Caco-2 (cell line): Measurements from ENCODE around the gene RHOH. TPM values are rescaled to one million over a fixed set of nuclear protein-coding genes. Genes with fewer than 3 reads are reported as not detected.
"Not testable (repeated sequence)": the region's sequence is repeated elsewhere in the genome, so short reads cannot be mapped to it uniquely, and the experiment has no call there.

Experiments used
- BruUV-seq: library from RNA; stranded (reverse); fragments of 400-500 nt; replicated peaks from 2 replicates; lab custom pipeline; 2021; lab: Mats Ljungman, UMichigan
- CTCF ChIA-PET: fragments of 300-600 bp; sonication (Branson Sonifier 250); formaldehyde crosslinking; loops from one replicate; lab custom pipeline; 2022; ENCODE audit warnings: antibody characterized with exemption; lab: Charles Lee
- POLR2A ChIA-PET: fragments of 300-600 bp; sonication (Branson Sonifier 250); formaldehyde crosslinking; loops from one replicate; lab custom pipeline; 2022; ENCODE audit warnings: antibody characterized with exemption; lab: Charles Lee
- DNase-seq, 2 experiments: peaks; one replicate each; pipeline versions ENCODE4 v3.0.0 to v3.0.0-alpha.2; 2020 to 2022
- H3K27me3 ChIP-seq: replicated peaks from 2 replicates; pipeline ENCODE4 v1.6.0; 2011; ENCODE audit warnings: low read length; ENCODE audit not compliant: control insufficient read depth, insufficient read depth
- H3K36me3 ChIP-seq: 2 replicates; pipeline ENCODE4 v1.5.1; 2011; ENCODE audit warnings: low read length; ENCODE audit not compliant: control insufficient read depth, insufficient read depth
- H3K4me1 ChIP-seq: fragments of 250-450 bp; sonication (Bioruptor Pico); 2 replicates; pipeline ENCODE4 v1.5.1; 2020; ENCODE audit warnings: mild to moderate bottlenecking
- H3K4me3 ChIP-seq: 2 replicates; pipeline ENCODE4 v1.5.1; 2011; ENCODE audit warnings: low read depth, mild to moderate bottlenecking, control low read depth, low read length
- H3K9me3 ChIP-seq: fragments of 250-450 bp; sonication (Bioruptor Pico); 2 replicates; pipeline ENCODE4 v1.5.1; 2020; ENCODE audit warnings: mild to moderate bottlenecking, moderate library complexity
- H3K27ac Mint-ChIP-seq: one replicate; pipeline ENCODE4 v1.8.0; 2022; ENCODE audit warnings: mixed read lengths; ENCODE audit not compliant: unreplicated experiment
- H3K27me3 Mint-ChIP-seq: one replicate; pipeline ENCODE4 v1.8.0; 2022; ENCODE audit warnings: mixed read lengths; ENCODE audit not compliant: insufficient read depth, unreplicated experiment
- H3K36me3 Mint-ChIP-seq: one replicate; pipeline ENCODE4 v1.8.0; 2022; ENCODE audit warnings: mild to moderate bottlenecking, mixed read lengths; ENCODE audit not compliant: insufficient read depth, unreplicated experiment
- H3K4me1 Mint-ChIP-seq: one replicate; pipeline ENCODE4 v1.8.0; 2022; ENCODE audit warnings: low read depth, mixed read lengths; ENCODE audit not compliant: unreplicated experiment
- H3K4me3 Mint-ChIP-seq: one replicate; pipeline ENCODE4 v1.8.0; 2022; ENCODE audit warnings: mild to moderate bottlenecking, moderate library complexity, mixed read lengths; ENCODE audit not compliant: unreplicated experiment
- H3K9me3 Mint-ChIP-seq: one replicate; pipeline ENCODE4 v1.8.0; 2022; ENCODE audit warnings: mixed read lengths; ENCODE audit not compliant: unreplicated experiment
- CTCF ChIP-seq, 2 experiments: fragments of 200-600 bp in 1 of 2; IDR thresholded peaks; 1 replicate in 1 of 2; 2 replicates in 1 of 2; pipeline versions ENCODE4 v1.5.1 to v1.8.0; 2011 to 2022; ENCODE audit warnings: antibody characterized with exemption in 1 of 2, control low read depth in 1 of 2, inconsistent platforms in 1 of 2, low read depth in 1 of 2, low read length in 1 of 2, mild to moderate bottlenecking in 1 of 2, moderate library complexity in 1 of 2; ENCODE audit not compliant: insufficient read depth in 1 of 2, severe bottlenecking in 1 of 2, unreplicated experiment in 1 of 2
- intact Hi-C: fragments of 100-400 bp; cut with micrococcal nuclease; formaldehyde crosslinking; loops from one replicate; pipeline ENCODE4 v1.10.0; 2022; ENCODE audit not compliant: unreplicated experiment
- total RNA-seq: library from RNA; stranded (reverse); gene quantifications from 2 replicates; pipeline ENCODE4 v1.2.3, GENCODE V29; 2022

Gene RHOH
- total RNA-seq, 1 experiment from 2014 or later, result not detected

GRCh38 chr4:40292313-40292759, 95.5 kb downstream of the RHOH start:
- DNase-seq, result peak in 1 of 2 experiments; percentile 19
- no peaks in the 10 kb centered on the region for H3K36me3 Mint-ChIP-seq
- no peaks in the 10 kb centered on the region for H3K27me3 ChIP-seq
- no peak for TF ChIP-seq CTCF (IDR thresholded peaks at IDR 0.05; ENCODE audit: insufficient read depth in 1 of 2, low read depth in 1 of 2, low read length in 1 of 2, severe bottlenecking in 1 of 2, unreplicated experiment in 1 of 2)
- intact Hi-C loops, result no loop called here
- ChIA-PET POLR2A (no interaction called here), CTCF (no interaction called here)
- no peak overlapping the region for H3K4me3 ChIP-seq
- no peak overlapping the region for H3K4me3 Mint-ChIP-seq
- peaks cover 9% of the 10 kb centered on the region for H3K9me3 Mint-ChIP-seq
- H3K4me1 ChIP-seq, result 0 out of 2 replicates have a peak, but pooled peaks cover 6% of the 10 kb centered on the region
- H3K27me3 Mint-ChIP-seq, result no peaks in the 10 kb centered on the region
- peaks cover 9% of the 10 kb centered on the region for H3K4me1 Mint-ChIP-seq
- H3K9me3 ChIP-seq, result no peaks in the 10 kb centered on the region
- no peaks in the 10 kb centered on the region for H3K36me3 ChIP-seq
- H3K27ac Mint-ChIP-seq, result no peak overlapping the region
- no TSS peak for BruUV-seq

GRCh38 chr4:40294339-40294738, 97.5 kb downstream of the RHOH start:
- no peaks in the 10 kb centered on the region for H3K36me3 Mint-ChIP-seq
- H3K27ac Mint-ChIP-seq, result no peak overlapping the region
- no peak for TF ChIP-seq CTCF (IDR thresholded peaks at IDR 0.05; ENCODE audit: insufficient read depth in 1 of 2, low read depth in 1 of 2, low read length in 1 of 2, severe bottlenecking in 1 of 2, unreplicated experiment in 1 of 2)
- ChIA-PET CTCF (no interaction called here), POLR2A (no interaction called here)
- no peak for DNase-seq
- no peak overlapping the region for H3K4me3 ChIP-seq
- no peaks in the 10 kb centered on the region for H3K27me3 Mint-ChIP-seq
- BruUV-seq, result no TSS peak
- intact Hi-C loops, result no loop called here
- H3K4me3 Mint-ChIP-seq, result no peak overlapping the region
- no peaks in the 10 kb centered on the region for H3K27me3 ChIP-seq
- 0 out of 2 replicates have a peak, but pooled peaks cover 6% of the 10 kb centered on the region for H3K4me1 ChIP-seq
- peaks cover 6% of the 10 kb centered on the region for H3K4me1 Mint-ChIP-seq
- H3K36me3 ChIP-seq, result no peaks in the 10 kb centered on the region
- H3K9me3 Mint-ChIP-seq, result peaks cover 9% of the 10 kb centered on the region
- no peaks in the 10 kb centered on the region for H3K9me3 ChIP-seq

GRCh38 chr4:40295030-40295429, 98.2 kb downstream of the RHOH start:
- H3K4me3 ChIP-seq, H3K9me3 ChIP-seq, BruUV-seq, H3K4me3 Mint-ChIP-seq, H3K9me3 Mint-ChIP-seq, POLR2A ChIA-PET, H3K27ac Mint-ChIP-seq, H3K27me3 ChIP-seq, H3K36me3 Mint-ChIP-seq, H3K27me3 Mint-ChIP-seq, H3K4me1 ChIP-seq, intact Hi-C loops, CTCF ChIA-PET, DNase-seq, H3K4me1 Mint-ChIP-seq, H3K36me3 ChIP-seq: not testable (repeated sequence)

GRCh38 chr4:40295572-40295971, 98.7 kb downstream of the RHOH start:
- H3K36me3 Mint-ChIP-seq, result no peaks in the 10 kb centered on the region
- H3K9me3 Mint-ChIP-seq, result peaks cover 9% of the 10 kb centered on the region
- TF ChIP-seq CTCF (IDR thresholded peaks at IDR 0.05; ENCODE audit: insufficient read depth in 1 of 2, low read depth in 1 of 2, low read length in 1 of 2, severe bottlenecking in 1 of 2, unreplicated experiment in 1 of 2), result no peak
- no peak overlapping the region for H3K27ac Mint-ChIP-seq
- 0 out of 2 replicates have a peak, but pooled peaks cover 11% of the 10 kb centered on the region for H3K4me1 ChIP-seq
- ChIA-PET POLR2A (no interaction called here), CTCF (no interaction called here)
- no peaks in the 10 kb centered on the region for H3K27me3 Mint-ChIP-seq
- no peak overlapping the region for H3K4me3 Mint-ChIP-seq
- no peak overlapping the region for H3K4me3 ChIP-seq
- H3K36me3 ChIP-seq, result no peaks in the 10 kb centered on the region
- no peaks in the 10 kb centered on the region for H3K4me1 Mint-ChIP-seq
- intact Hi-C loops, result no loop called here
- no peak for DNase-seq
- no peaks in the 10 kb centered on the region for H3K9me3 ChIP-seq
- BruUV-seq, result no TSS peak
- no peaks in the 10 kb centered on the region for H3K27me3 ChIP-seq
